ENCODE measurements around the gene TASOR.

TASOR gene

DNA sequence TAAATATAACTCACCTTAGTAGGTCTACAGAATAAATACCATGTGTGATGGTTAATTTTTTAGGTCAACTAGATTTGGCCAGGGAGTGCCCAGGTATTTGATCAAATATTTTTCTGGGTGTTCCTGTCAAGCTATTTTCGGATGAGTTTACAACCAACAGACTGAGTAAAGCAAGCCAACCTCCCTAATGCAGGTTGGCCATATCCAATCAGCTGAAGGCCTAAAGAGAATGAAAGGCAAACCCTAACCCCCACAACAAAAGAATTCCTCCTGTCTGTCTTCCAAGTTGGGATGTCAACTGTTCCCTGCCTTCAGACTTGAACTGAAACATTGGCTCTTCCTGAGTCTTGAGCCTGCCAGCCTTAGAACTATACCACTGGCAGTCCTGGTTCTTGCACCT is 28.6 kb downstream of the TASOR start:
- TF ChIP-seq, protein P1, sequence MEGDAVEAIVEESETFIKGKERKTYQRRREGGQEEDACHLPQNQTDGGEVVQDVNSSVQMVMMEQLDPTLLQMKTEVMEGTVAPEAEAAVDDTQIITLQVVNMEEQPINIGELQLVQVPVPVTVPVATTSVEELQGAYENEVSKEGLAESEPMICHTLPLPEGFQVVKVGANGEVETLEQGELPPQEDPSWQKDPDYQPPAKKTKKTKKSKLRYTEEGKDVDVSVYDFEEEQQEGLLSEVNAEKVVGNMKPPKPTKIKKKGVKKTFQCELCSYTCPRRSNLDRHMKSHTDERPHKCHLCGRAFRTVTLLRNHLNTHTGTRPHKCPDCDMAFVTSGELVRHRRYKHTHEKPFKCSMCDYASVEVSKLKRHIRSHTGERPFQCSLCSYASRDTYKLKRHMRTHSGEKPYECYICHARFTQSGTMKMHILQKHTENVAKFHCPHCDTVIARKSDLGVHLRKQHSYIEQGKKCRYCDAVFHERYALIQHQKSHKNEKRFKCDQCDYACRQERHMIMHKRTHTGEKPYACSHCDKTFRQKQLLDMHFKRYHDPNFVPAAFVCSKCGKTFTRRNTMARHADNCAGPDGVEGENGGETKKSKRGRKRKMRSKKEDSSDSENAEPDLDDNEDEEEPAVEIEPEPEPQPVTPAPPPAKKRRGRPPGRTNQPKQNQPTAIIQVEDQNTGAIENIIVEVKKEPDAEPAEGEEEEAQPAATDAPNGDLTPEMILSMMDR (IDR thresholded peaks at IDR 0.05; ENCODE audit: low read length, missing control alignments): no peak
- DNase-seq (ENCODE audit: low read depth): no peak
- H3K4me3 ChIP-seq (replicated peaks; ENCODE audit: low read depth, low read length): no peak overlapping the region

DNA sequence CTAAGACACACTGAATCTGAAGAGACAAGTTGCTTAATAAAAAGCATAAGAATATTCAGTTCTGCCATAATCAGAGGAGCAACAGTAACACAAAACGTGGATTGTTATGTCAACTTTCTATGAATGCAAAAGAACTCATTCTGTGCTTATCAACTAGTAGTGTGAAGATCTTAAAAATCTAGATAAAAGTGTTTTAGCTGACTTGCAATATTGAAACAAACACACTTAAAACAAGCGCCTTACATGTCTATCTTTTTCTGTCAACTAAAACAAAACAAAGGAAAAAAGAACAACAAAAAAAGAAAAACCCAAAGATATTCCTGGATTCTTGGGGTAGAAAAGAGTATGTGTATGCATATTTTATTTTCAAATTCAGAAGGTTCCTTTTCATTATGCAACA is 37.7 kb downstream of the TASOR start:
- no peak overlapping the region for H3K4me3 ChIP-seq (replicated peaks; ENCODE audit: low read depth, low read length)
- no peak for DNase-seq (ENCODE audit: low read depth)
- TF ChIP-seq, protein P1 (IDR thresholded peaks at IDR 0.05; ENCODE audit: low read length, missing control alignments): no peak

DNA sequence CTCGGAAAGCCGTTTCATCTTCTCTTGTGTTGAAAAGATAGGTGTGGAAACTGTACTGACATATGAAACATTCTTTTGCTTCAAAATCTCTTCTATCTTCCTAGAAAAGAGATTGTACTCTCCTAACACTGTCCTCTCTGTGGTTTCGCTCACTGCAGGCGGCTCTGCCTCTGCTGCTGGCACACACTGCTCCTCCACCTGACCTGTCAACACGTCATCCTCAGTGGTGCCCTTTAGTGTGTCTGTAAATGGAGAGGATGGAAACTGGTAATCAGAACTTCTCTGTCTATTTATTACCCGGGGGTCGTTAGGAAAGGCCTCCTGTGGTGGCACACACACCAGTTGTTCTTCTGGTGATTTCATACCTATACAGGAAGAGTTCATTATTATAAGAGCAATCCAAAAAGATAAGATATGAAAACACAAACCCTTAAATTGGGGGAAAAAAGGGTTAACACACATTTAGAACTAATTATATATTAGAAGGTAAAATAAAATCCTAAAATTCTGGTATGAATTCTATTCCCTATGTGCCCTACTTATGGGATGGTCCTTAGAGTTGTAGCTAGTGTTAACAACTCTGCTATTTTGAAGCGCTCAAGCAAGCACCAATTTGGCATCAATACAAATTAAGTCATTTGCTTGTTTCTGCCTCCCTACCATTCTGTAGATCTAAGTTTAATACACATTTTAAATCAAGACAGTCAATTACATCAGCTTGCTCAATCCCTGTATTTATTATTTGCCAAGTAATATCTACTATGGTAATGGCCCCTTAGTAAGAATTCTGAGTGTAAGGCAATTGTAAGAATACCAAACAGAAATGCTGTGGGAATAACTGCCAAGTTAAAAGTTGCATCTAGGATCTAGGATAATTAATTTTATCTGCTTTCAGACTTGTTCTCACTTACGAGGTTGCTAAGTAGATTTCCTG is 49.2 kb downstream of the TASOR start:
- DNase-seq (ENCODE audit: low read depth): no peak
- H3K4me3 ChIP-seq (replicated peaks; ENCODE audit: low read depth, low read length): no peak overlapping the region
- TF ChIP-seq, protein P1 (IDR thresholded peaks at IDR 0.05; ENCODE audit: low read length, missing control alignments): no peak
